GM23248 (cell line): ENCODE data around the gene PAQR8.

ENCODE experiments used
- EZH2 ChIP-seq: fragments of 200-600 bp; sonication (generic); IDR thresholded peaks from 2 replicates; pipeline ENCODE4 v1.6.1; 2018; ENCODE audit warnings: antibody characterized with exemption, mild to moderate bottlenecking; ENCODE audit not compliant: insufficient read depth, poor library complexity, severe bottlenecking
- EZH2phosphoT487 ChIP-seq: fragments of 200-600 bp; sonication (generic); IDR thresholded peaks from 2 replicates; pipeline ENCODE4 v1.6.1; 2018; ENCODE audit warnings: antibody characterized with exemption, moderate library complexity, mild to moderate bottlenecking, low read depth; ENCODE audit not compliant: insufficient read depth

DNA sequence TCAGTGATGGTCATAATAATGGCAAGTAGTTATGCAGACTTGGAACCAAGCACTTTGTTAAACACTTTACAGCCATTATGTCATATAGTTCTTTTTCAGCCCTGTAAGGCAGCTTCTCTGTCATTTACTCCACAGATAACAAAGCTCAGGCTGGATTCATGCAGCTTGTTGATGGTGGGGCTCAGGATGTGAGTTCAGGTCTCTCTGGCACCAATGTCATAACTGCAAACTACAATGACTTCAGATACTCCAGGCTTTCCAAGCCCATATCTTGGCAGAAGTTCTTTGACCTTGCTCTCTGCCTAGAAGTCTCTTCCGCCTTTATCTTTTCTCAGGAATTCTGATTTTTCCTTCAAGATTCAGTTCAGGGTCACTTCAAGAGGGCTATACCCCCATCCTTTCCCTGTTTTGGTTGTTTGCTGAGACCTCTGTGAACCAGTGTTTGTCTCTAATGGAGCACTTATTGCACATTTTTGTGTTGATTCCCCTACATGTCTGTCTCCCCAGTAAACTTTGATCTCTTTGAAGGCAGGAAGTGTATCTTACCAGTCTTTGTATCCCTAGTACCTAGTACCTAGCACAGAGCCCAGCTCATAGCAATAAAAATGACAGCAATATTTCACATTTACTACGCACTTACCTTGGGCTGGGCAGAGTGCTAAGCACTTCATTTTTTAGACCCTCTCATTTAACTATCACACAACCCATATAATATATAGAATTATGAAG lies 38.5 kb downstream of the PAQR8 start:
- TF ChIP-seq EZH2phosphoT487 (no peak), EZH2 (no peak)
